H1 (cell line): Measurements from ENCODE around the gene ADAM12. TPM values are rescaled to one million over a fixed set of nuclear protein-coding genes. Genes with fewer than 3 reads are reported as not detected.

Experiments used
- CTCF ChIA-PET: fragments of 300-600 bp; sonication (Branson Sonifier 250); formaldehyde crosslinking; loops from one replicate; lab custom pipeline; 2021; ENCODE audit not compliant: partially characterized antibody; lab: Charles Lee
- POLR2A ChIA-PET: fragments of 300-600 bp; sonication (Branson Sonifier 250); formaldehyde crosslinking; loops from one replicate; lab custom pipeline; 2021; ENCODE audit warnings: inconsistent platforms; ENCODE audit not compliant: partially characterized antibody; lab: Charles Lee
- DNase-seq, 2 experiments: peaks; one replicate each; pipeline versions ENCODE4 v3.0.0 to v3.0.0-alpha.2; 2010 to 2022; ENCODE audit warnings: low spot score in 2 of 2, low read depth in 1 of 2, mixed read lengths in 1 of 2
- FAIRE-seq: peaks from 2 replicates; lab custom pipeline; 2011; peaks lifted over from hg19 to GRCh38; lab: Jason Lieb, UNC
- H2AFZ ChIP-seq: 2 replicates; pipeline ENCODE4 v1.8.1; 2012; ENCODE audit warnings: low read length, inconsistent platforms
- H2AK5ac ChIP-seq: 2 replicates; pipeline ENCODE4 v1.6.1; 2013; ENCODE audit warnings: low read depth, low read length
- H2BK120ac ChIP-seq: replicated peaks from 2 replicates; pipeline ENCODE3; 2013; ENCODE audit warnings: low read depth, low read length, inconsistent platforms
- H2BK12ac ChIP-seq: 2 replicates; pipeline ENCODE4 v1.6.1; 2013; ENCODE audit warnings: low read depth, low read length
- H2BK15ac ChIP-seq: 2 replicates; pipeline ENCODE4 v1.6.1; 2013; ENCODE audit warnings: low read length
- H2BK20ac ChIP-seq: 2 replicates; pipeline ENCODE4 v1.6.1; 2013; ENCODE audit warnings: low read length
- H2BK5ac ChIP-seq: 2 replicates; pipeline ENCODE4 v1.6.1; 2013; ENCODE audit warnings: low read depth, low read length
- H3K14ac ChIP-seq: 2 replicates; pipeline ENCODE4 v1.6.1; 2013; ENCODE audit warnings: inconsistent platforms; ENCODE audit not compliant: insufficient read length
- H3K18ac ChIP-seq: 2 replicates; pipeline ENCODE4 v1.6.1; 2013; ENCODE audit warnings: low read length; ENCODE audit errors: extremely low read depth
- H3K23ac ChIP-seq: 2 replicates; pipeline ENCODE4 v1.6.1; 2013; ENCODE audit warnings: inconsistent platforms; ENCODE audit not compliant: insufficient read length
- H3K23me2 ChIP-seq: 2 replicates; pipeline ENCODE4 v1.6.1; 2013; ENCODE audit warnings: low read depth, low read length
- H3K27ac ChIP-seq: 2 replicates; pipeline ENCODE4 v1.6.1; 2011; ENCODE audit warnings: low read depth, low read length, inconsistent platforms
- H3K27me3 ChIP-seq, 4 experiments: replicated peaks in 1 of 4; 1 replicate in 1 of 4; 2 replicates in 3 of 4; pipeline versions ENCODE4 v1.6.1 to v1.8.1; 2011 to 2013; ENCODE audit warnings: low read length in 3 of 4, mild to moderate bottlenecking in 3 of 4, inconsistent platforms in 2 of 4, mixed read lengths in 2 of 4, moderate library complexity in 1 of 4; ENCODE audit not compliant: control insufficient read depth in 3 of 4, insufficient read depth in 3 of 4; ENCODE audit errors: extremely low read depth in 1 of 4
- H3K36me3 ChIP-seq, 4 experiments: 2 replicates each; pipeline versions ENCODE4 v1.6.1 to v1.8.1; 2011 to 2013; ENCODE audit warnings: mild to moderate bottlenecking in 4 of 4, low read length in 3 of 4, moderate library complexity in 2 of 4, control low read depth in 1 of 4, inconsistent platforms in 1 of 4; ENCODE audit not compliant: insufficient read depth in 4 of 4, control insufficient read depth in 2 of 4
- H3K4ac ChIP-seq: replicated peaks from 2 replicates; pipeline ENCODE3; 2013; ENCODE audit warnings: low read length, low read depth, mixed read lengths, inconsistent platforms; ENCODE audit not compliant: insufficient read length
- H3K4me1 ChIP-seq, 4 experiments: replicated peaks in 1 of 4; 1 replicate in 1 of 4; 2 replicates in 3 of 4; pipeline versions ENCODE4 v1.6.1 to v1.8.1; 2011 to 2013; ENCODE audit warnings: low read length in 3 of 4, inconsistent platforms in 2 of 4, mixed read lengths in 1 of 4; ENCODE audit not compliant: insufficient read depth in 4 of 4, control insufficient read depth in 3 of 4
- H3K4me2 ChIP-seq, 2 experiments: 2 replicates each; pipeline versions ENCODE4 v1.6.1 to v1.8.1; 2011 to 2013; ENCODE audit warnings: low read depth in 2 of 2, low read length in 2 of 2, control low read depth in 1 of 2, inconsistent platforms in 1 of 2, mild to moderate bottlenecking in 1 of 2; ENCODE audit not compliant: insufficient read depth in 1 of 2
- H3K4me3 ChIP-seq, 4 experiments: fragments of 200-600, 300-600 bp in 1 of 4; sonication (generic), shearing (Covaris generic), sonication (Bioruptor Twin) in 1 of 4; 2 replicates each; pipeline versions ENCODE4 v1.5.1 to v1.8.1; 2011 to 2016; ENCODE audit warnings: low read length in 4 of 4, low read depth in 3 of 4, control low read depth in 2 of 4, inconsistent platforms in 2 of 4, mild to moderate bottlenecking in 2 of 4, mixed read lengths in 1 of 4, moderate library complexity in 1 of 4; ENCODE audit not compliant: insufficient read depth in 2 of 4; ENCODE audit errors: extremely low read depth in 1 of 4
- H3K56ac ChIP-seq: replicated peaks from 2 replicates; pipeline ENCODE3; 2013; ENCODE audit warnings: low read depth, mild to moderate bottlenecking, mixed read lengths, low read length, inconsistent platforms; ENCODE audit not compliant: insufficient read length
- H3K79me1 ChIP-seq: 2 replicates; pipeline ENCODE4 v1.6.1; 2013; ENCODE audit warnings: low read depth, low read length, control low read depth
- H3K79me2 ChIP-seq, 2 experiments: 2 replicates each; pipeline versions ENCODE4 v1.6.1 to v1.8.1; 2012 to 2013; ENCODE audit warnings: low read length in 2 of 2, mild to moderate bottlenecking in 2 of 2, inconsistent platforms in 1 of 2; ENCODE audit not compliant: insufficient read depth in 2 of 2, control insufficient read depth in 1 of 2
- H3K9ac ChIP-seq, 4 experiments: replicated peaks in 1 of 4; 1 replicate in 1 of 4; 2 replicates in 3 of 4; pipeline versions ENCODE4 v1.6.1 to v1.8.1; 2011 to 2013; ENCODE audit warnings: low read depth in 3 of 4, low read length in 3 of 4, control low read depth in 2 of 4, mild to moderate bottlenecking in 2 of 4, moderate library complexity in 2 of 4, inconsistent platforms in 1 of 4; ENCODE audit errors: extremely low read depth in 1 of 4
- H3K9me3 ChIP-seq, 2 experiments: 2 replicates each; pipeline versions ENCODE4 v1.6.1 to v1.8.1; 2012 to 2013; ENCODE audit warnings: mild to moderate bottlenecking in 2 of 2, moderate library complexity in 2 of 2, control low read depth in 1 of 2, inconsistent platforms in 1 of 2, low read depth in 1 of 2, low read length in 1 of 2, mixed read lengths in 1 of 2; ENCODE audit not compliant: insufficient read depth in 2 of 2
- H4K20me1 ChIP-seq, 2 experiments: replicated peaks in 1 of 2; 2 replicates each; pipeline versions ENCODE3 to v1.8.1; 2011 to 2013; ENCODE audit warnings: inconsistent platforms in 2 of 2, low read length in 2 of 2, mild to moderate bottlenecking in 1 of 2; ENCODE audit not compliant: insufficient read depth in 2 of 2, control insufficient read depth in 1 of 2
- H4K5ac ChIP-seq: 2 replicates; pipeline ENCODE4 v1.6.1; 2013; ENCODE audit warnings: low read length, low read depth, mixed read lengths, inconsistent platforms; ENCODE audit not compliant: insufficient read length
- H4K8ac ChIP-seq: 2 replicates; pipeline ENCODE4 v1.8.0; 2013; ENCODE audit warnings: mild to moderate bottlenecking, moderate library complexity, low read length, inconsistent platforms; ENCODE audit not compliant: insufficient read depth; ENCODE audit errors: extremely low read depth
- H4K91ac ChIP-seq: replicated peaks from 2 replicates; pipeline ENCODE3; 2013; ENCODE audit warnings: low read length, mixed read lengths, inconsistent platforms; ENCODE audit not compliant: insufficient read length
- CBX5 ChIP-seq: fragments of 300-800, 300-1000 bp; sonication (generic); IDR thresholded peaks from 2 replicates; pipeline ENCODE4 v1.7.1; 2016; ENCODE audit warnings: antibody characterized with exemption, low read length, low read depth
- E2F6 ChIP-seq: IDR thresholded peaks from 2 replicates; pipeline ENCODE4 v1.6.1; 2012; ENCODE audit warnings: inconsistent platforms
- JUN ChIP-seq: IDR thresholded peaks from 2 replicates; pipeline ENCODE4 v1.6.1; 2011; ENCODE audit warnings: low read depth, mild to moderate bottlenecking, improper control_type of control experiment, low read length
- NRF1 ChIP-seq: IDR thresholded peaks from 2 replicates; pipeline ENCODE4 v1.6.1; 2011; ENCODE audit warnings: mild to moderate bottlenecking, low read depth, low read length, improper control_type of control experiment
- POLR2AphosphoS5 ChIP-seq: IDR thresholded peaks from 2 replicates; pipeline ENCODE4 v1.6.1; 2011; ENCODE audit warnings: low read depth, low read length
- RNF2 ChIP-seq: fragments of 200-900, 300-1000 bp; sonication (generic); IDR thresholded peaks from 2 replicates; pipeline ENCODE4 v1.7.1; 2016; ENCODE audit warnings: borderline replicate concordance, low read depth, mild to moderate bottlenecking, antibody characterized with exemption, low read length; ENCODE audit not compliant: poor library complexity, severe bottlenecking; ENCODE audit errors: missing control alignments
- SIX5 ChIP-seq: IDR thresholded peaks from 2 replicates; pipeline ENCODE4 v1.6.1; 2011; ENCODE audit warnings: mild to moderate bottlenecking, low read depth, low read length
- SUZ12 ChIP-seq: fragments of 200-600 bp; sonication (generic); IDR thresholded peaks from 2 replicates; pipeline ENCODE4 v1.6.1; 2012; ENCODE audit warnings: mild to moderate bottlenecking, inconsistent platforms, low read length, moderate library complexity, mixed read lengths
- TEAD4 ChIP-seq: IDR thresholded peaks from 2 replicates; pipeline ENCODE4 v1.6.1; 2012; ENCODE audit warnings: low read depth, low read length, inconsistent platforms, mixed read lengths
- WGBS, 2 experiments: shearing (Covaris generic) in 1 of 2; methylation state at CpG; one replicate each; pipeline versions ENCODE4 v1.1.6 to v1.1.7; 2013 to 2015; ENCODE audit warnings: low lambda C conversion rate in 2 of 2, mixed read lengths in 2 of 2, inconsistent platforms in 1 of 2, low coverage in 1 of 2, missing lambda C conversion rate in 1 of 2; ENCODE audit not compliant: insufficient replicate concordance in 2 of 2, insufficient coverage in 1 of 2, insufficient read length in 1 of 2; ENCODE audit errors: extremely low coverage in 1 of 2, missing lambda C conversion rate in 1 of 2; 5-methylcytosine and 5-hydroxymethylcytosine counted together
- polyA plus RNA-seq, 7 experiments: library from polyadenylated mRNA; depleted of rRNA in 3 of 7; stranded (reverse) in 5 of 7; unstranded in 2 of 7; fragments of >200 nt in 5 of 7; fragments of 200-250 nt in 2 of 7; gene quantifications; 1 replicate in 5 of 7; 2 replicates in 1 of 7; 4 replicates in 1 of 7; pipeline versions ENCODE4 v1.2.1 to v1.2.3, GENCODE V29; 2011 to 2013; ENCODE audit warnings: missing spikeins in 2 of 7, mixed read lengths in 2 of 7
- total RNA-seq: library from RNA; stranded (reverse); fragmentation: NEBNext Ultra II Directional; extraction: Animal tissue kit (Norgen Biotek cat#: 25700); gene quantifications from 2 replicates; pipeline ENCODE4 v1.2.1, GENCODE V29; 2021

ADAM12 gene
- total and polyA plus RNA-seq, 2 of the 8 experiments (the other 6 are each of a cell fraction or from before 2014, with no cell fraction given) = 0.07 to 0.17 TPM

- Histone ChIP-seq H2BK15ac (no peak overlapping the region), H2BK12ac (no peak overlapping the region), H3K4me1 (no peaks in the 10 kb centered on the region; a peak in 1 of 7 replicates), H2BK20ac (no peak overlapping the region), H3K4ac (no peak overlapping the region), H4K20me1 (no peaks in the 10 kb centered on the region), H3K79me1 (no peaks in the 10 kb centered on the region), H4K8ac (no peak overlapping the region), H4K91ac (no peak overlapping the region), H2AFZ (no peak overlapping the region), H3K14ac (no peak overlapping the region), H2BK120ac (no peak overlapping the region), H3K36me3 (no peaks in the 10 kb centered on the region), H3K4me3 (no peak overlapping the region), H3K27ac (no peak overlapping the region), H3K27me3 (no peaks in the 10 kb centered on the region), H4K5ac (no peak overlapping the region), H2AK5ac (no peak overlapping the region), H3K4me2 (no peak overlapping the region), H3K9ac (no peak overlapping the region), H3K18ac (no peak overlapping the region), H3K79me2 (no peaks in the 10 kb centered on the region), H3K23me2 (no peaks in the 10 kb centered on the region), H3K56ac (no peak overlapping the region), H2BK5ac (no peak overlapping the region), H3K9me3 (no peaks in the 10 kb centered on the region), H3K23ac (no peak overlapping the region)
- 89% methylated on average over 5 of the region's 5 CpGs; no CpG with 5 or more reads in 1 of the 2 experiments for WGBS, 2 experiments
- POLR2A ChIA-PET = no interaction called here
- CTCF ChIA-PET = interaction anchor here (1.4 to 1.9 kb wide), 2 partner anchors 19 to 29 kb away, joined by 3 to 9 read pairs; no protein-coding TSS in a partner anchor
- TF ChIP-seq NRF1 (no peak), RNF2 (no peak), CBX5 (no peak), JUN (no peak), E2F6 (no peak), SUZ12 (no peak), SIX5 (no peak), POLR2AphosphoS5 (no peak), TEAD4 (no peak)
- FAIRE-seq (no peak), DNase-seq (no peak)
Measured at GRCh38 chr10:126011995-126012394, 376.3 kb downstream of the ADAM12 start.
